HG03469 (cell line): Measurements from ENCODE around the gene BRSK1.
A peak's percentile ranks its signal among the peaks of the same experiment; 100 is the strongest.

Experiments
- ATAC-seq: cut with Tn5 transposase; IDR thresholded peaks from one replicate; pipeline ENCODE4 v1.9.1; 2021; ENCODE audit warnings: mild to moderate bottlenecking, moderate library complexity, moderate number of reproducible peaks; ENCODE audit not compliant: unreplicated experiment

BRSK1 gene

GRCh38 chr19:55273978-55274707, 9.7 kb upstream of the BRSK1 start:
- ATAC-seq: no peak

DNA sequence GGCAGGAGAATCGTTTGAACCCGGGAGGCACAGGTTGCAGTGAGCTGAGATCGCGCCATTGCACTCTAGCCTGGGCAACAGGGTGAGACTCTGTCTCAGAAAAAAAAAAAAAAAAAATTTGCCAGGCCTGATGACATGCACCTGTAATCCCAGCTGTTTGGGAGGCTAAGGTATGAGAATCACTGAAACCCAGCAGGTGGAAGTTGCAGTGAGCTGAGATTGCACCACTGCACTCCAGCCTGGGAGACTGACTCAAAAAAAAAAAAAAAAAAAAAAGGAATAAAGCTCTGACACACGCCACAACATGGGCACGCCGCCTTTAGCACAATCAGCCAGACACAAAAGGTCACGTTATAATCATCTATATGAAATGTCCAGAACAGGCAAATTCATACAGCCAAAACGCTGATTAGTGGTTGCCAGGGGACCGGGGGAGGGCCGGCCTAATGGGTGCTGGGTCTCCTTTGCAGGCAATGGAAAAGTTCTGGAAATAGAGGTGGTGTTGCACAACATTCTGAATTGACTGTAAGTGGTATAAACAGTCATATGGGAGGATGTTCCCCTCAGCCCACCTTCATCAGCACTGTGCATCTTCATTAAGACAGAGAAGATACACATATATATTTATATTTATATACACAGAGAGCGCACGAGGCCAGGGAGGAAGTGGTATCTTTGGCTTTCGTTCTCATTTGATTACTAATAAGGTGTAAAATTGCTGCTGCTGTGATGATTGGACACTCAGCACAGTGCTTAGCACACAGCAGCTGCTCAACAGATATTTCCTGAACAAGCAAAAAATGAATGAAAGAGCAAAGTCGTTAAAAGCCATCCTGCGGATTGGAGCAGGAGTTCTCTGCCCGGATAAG, 7.7 kb upstream of the BRSK1 start:
- no peak for ATAC-seq

GRCh38 chr19:55276720-55277430, 6.9 kb upstream of the BRSK1 start:
- ATAC-seq: no peak

DNA sequence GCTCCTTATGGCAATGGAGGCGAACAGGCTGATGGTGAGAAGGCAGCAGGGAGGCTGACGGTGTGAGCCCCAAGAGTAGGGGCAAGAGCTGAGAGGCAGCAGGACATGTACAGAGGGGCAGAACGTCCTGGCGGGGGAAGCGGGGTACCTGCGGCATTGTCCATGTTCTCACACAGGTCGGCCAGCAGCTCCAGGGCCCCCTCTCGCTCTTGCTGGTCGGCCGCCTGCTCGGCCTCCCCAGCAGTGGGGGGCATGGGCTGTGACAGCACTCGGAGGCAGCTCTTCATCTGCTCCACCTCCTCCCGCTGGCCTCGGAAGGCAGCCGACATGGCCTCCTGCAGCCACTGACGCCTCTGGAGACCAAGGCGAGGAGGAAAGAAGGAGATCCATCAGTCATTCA, 6.3 kb upstream of the BRSK1 start:
- no peak for ATAC-seq

- ATAC-seq: no peak
These were observed 5.2 kb upstream of the BRSK1 start for GRCh38 chr19:55278391-55279135.

DNA sequence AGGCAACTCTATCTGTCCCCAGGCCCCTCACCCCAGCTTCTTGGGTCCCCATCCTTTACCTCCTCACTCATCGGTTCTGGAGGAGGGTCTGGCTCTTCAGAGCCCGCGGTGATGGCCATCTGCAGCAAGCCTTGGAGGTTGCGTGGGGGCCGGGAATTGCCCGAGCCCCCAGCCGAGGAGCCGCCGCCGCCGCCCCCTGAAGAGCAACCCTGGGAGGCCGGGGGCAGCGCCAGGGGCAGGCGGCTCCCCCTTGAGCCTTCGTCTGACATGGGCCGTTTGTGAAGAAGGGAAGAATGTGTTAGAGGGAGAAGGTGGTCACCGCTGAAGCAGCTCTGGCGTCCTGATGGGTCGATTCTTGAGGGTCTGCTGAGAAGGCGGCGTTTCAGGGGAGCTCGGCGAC, 4.5 kb upstream of the BRSK1 start:
- ATAC-seq: no peak

GRCh38 chr19:55279770-55280643, 3.8 kb upstream of the BRSK1 start, which contains the start of gene HSPBP1:
TSS of gene HSPBP1 (minus strand) at chr19:55280110. CDS start at chr19:55279608, 502 bp downstream.
- peak; percentile 51 for ATAC-seq

- ATAC-seq: no peak
These were observed 735 bp downstream of the BRSK1 start for GRCh38 chr19:55284405-55285058.

DNA sequence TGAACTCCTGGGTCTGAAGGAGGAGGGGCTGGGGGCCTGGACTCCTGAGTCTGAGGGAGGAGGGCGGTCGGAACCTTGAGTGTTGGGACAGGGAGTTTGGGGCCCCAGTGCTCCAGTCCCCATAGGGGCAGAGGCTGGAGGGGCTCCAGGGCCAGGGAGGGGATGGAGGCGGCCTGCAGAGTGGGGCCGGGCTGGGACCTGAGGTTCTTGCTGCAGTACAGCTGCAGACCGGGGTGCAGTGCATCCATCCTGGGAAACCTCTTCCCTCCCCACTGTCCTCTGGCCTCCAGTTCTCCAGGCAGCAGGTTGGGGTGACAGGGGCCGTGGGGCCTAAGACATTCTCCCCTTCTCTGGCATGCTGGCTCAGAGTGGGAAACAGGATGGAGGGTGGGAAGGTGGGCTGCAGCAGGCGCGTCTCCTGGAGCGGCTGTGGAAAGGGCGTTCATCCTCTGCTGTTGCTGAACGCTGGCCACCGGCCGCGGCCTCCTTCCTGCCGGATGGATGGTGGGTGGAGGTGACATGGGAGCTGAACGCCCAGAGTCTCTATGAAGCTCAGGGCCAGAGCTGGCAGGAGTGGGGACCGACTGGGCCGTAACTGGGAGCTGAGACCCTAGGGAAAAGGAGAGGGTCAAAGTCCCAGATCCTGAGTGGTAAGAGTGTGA, 1.6 kb downstream of the BRSK1 start:
- no peak for ATAC-seq

DNA sequence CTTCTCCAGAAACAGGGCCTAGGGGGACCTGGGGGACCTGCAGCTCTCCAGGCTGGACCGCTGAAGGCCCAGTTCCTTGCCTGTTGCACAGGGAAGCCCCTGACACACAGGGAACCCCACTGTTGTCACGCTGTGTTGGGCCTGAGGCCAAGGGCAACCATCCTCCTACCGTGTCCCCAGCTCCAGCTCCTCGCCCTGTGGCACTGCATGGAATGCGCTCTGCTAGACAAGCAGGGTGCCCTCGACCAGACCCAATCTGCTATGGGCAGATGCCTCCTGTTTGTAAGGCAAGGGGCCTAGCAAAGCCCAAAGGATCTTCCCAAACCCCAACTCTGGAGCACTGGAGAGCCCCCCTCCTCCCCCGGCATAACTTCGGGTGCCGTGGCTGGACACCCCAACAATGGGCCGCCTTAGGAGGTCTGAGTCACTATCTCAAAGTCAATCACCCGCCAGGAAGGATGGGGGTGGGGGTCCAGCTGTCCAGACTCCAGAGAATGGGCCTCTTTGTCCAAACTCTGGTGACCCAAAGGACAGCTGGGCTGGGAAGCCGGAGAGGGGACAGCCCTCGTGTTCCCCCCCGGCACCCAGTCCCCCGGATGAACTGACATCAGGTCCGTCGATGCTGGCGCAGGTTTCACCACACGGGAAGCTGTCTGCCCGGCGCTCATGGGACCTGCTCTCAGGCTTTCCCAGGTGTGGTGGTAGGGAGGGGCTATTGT, 3.7 kb downstream of the BRSK1 start:
- ATAC-seq: no peak

- no peak for ATAC-seq
These were observed 5.5 kb downstream of the BRSK1 start for GRCh38 chr19:55289117-55289796.

DNA sequence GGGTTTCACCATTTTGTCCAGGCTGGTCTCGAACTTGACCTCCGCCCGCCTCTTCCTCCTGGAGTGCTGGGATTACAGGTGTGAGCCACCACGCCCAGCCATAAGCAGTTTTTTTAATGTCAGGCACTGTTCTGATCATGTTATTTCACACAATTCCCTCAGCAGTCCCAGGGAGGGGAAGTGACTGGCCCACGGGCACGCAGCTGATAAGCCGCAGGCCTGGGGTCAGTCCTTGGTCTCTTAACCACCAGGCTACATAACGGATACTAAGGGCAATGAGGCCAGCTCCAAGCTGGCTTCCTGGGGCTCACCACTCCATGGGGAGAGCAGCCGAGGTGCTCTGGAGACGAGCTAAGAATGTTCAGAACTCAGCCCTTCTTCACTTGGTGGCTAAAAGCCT, 13.5 kb downstream of the BRSK1 start:
- ATAC-seq: no peak

- ATAC-seq: no peak
These were observed 16.2 kb downstream of the BRSK1 start for GRCh38 chr19:55299991-55300390.

- no peak for ATAC-seq
These were observed 17.2 kb downstream of the BRSK1 start for GRCh38 chr19:55300886-55301458.

DNA sequence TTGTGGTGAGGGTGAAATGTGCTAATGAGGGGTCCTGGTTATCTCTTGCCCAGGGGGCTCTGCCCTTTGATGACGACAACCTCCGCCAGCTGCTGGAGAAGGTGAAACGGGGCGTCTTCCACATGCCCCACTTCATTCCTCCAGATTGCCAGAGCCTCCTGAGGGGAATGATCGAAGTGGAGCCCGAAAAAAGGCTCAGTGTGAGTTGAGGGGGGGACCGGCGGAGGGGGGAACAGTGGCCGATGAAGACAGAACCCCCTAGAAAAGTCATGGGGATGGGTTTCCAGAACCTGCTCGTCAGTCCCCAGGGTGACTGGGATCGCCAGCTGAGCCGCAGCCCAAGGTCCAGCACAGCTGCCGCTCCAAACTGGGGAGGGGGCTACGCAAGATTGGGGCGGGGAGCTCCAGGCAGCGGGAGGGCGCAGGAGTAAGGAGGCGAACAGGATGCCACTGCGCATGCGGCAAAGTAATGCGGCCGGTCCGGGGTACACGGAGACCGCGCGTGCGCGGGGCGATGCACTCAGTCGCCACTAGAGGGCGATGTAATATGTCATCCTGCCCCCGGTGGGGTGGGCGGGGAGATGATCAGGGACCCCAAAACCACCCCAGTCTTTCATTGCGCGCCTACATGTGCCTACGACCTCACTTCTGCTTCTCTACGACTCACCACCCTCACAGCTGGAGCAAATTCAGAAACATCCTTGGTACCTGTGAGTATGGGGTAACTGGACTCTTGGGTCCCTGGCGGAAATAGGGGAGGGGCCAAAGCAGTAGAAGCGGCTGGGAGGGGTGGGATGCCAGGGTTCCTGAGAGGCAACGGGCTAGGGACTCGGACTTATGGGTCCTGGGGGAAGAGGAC, 17.9 kb downstream of the BRSK1 start:
- ATAC-seq: no peak

GRCh38 chr19:55302318-55302703, 18.5 kb downstream of the BRSK1 start:
- ATAC-seq: no peak
